HG03521 (cell line): ENCODE data around the gene NBEA.

Experiments used
- ATAC-seq: cut with Tn5 transposase; IDR thresholded peaks from one replicate; pipeline ENCODE4 v1.9.1; 2021; ENCODE audit warnings: mild to moderate bottlenecking, moderate library complexity; ENCODE audit not compliant: unreplicated experiment

The NBEA gene

GRCh38 chr13:35256459-35257148 lies 314.5 kb downstream of the NBEA start:
- ATAC-seq: no peak

GRCh38 chr13:35260316-35260715 lies 318.2 kb downstream of the NBEA start:
- ATAC-seq: no peak

GRCh38 chr13:35266412-35266811 lies 324.3 kb downstream of the NBEA start:
- ATAC-seq: no peak

GRCh38 chr13:35278917-35279316 lies 336.8 kb downstream of the NBEA start:
- ATAC-seq: no peak

GRCh38 chr13:35279500-35279899 lies 337.4 kb downstream of the NBEA start:
- no peak for ATAC-seq

- ATAC-seq: no peak
Measured at GRCh38 chr13:35283856-35284255, 341.8 kb downstream of the NBEA start.

- no peak for ATAC-seq
Measured at GRCh38 chr13:35285677-35286076, 343.6 kb downstream of the NBEA start.

GRCh38 chr13:35292329-35292728 lies 350.3 kb downstream of the NBEA start:
- no peak for ATAC-seq

- ATAC-seq: no peak
Measured at GRCh38 chr13:35293579-35294226, 351.6 kb downstream of the NBEA start.

GRCh38 chr13:35309706-35310105 lies 367.6 kb downstream of the NBEA start:
- ATAC-seq: no peak

GRCh38 chr13:35332134-35332533 lies 390.1 kb downstream of the NBEA start:
- no peak for ATAC-seq

GRCh38 chr13:35333157-35333556 lies 391.1 kb downstream of the NBEA start:
- ATAC-seq: no peak

GRCh38 chr13:35342440-35342839 lies 400.4 kb downstream of the NBEA start:
- ATAC-seq: no peak

GRCh38 chr13:35343417-35343816 lies 401.3 kb downstream of the NBEA start:
- no peak for ATAC-seq

GRCh38 chr13:35345992-35346391 lies 403.9 kb downstream of the NBEA start:
- ATAC-seq: no peak

GRCh38 chr13:35346494-35346893 lies 404.4 kb downstream of the NBEA start:
- ATAC-seq: no peak

- no peak for ATAC-seq
Measured at GRCh38 chr13:35347679-35348205, 405.7 kb downstream of the NBEA start.

- ATAC-seq: no peak
Measured at GRCh38 chr13:35349052-35349451, 407.0 kb downstream of the NBEA start.

GRCh38 chr13:35349673-35350278 lies 407.7 kb downstream of the NBEA start:
- peak; percentile 66 for ATAC-seq

- ATAC-seq: no peak
Measured at GRCh38 chr13:35354285-35354684, 412.2 kb downstream of the NBEA start.

GRCh38 chr13:35354882-35355281 lies 412.8 kb downstream of the NBEA start:
- no peak for ATAC-seq

GRCh38 chr13:35356572-35356971 lies 414.5 kb downstream of the NBEA start:
- no peak for ATAC-seq
